ENCODE measurements around the gene PLOD3. TPM values are rescaled to one million over a fixed set of nuclear protein-coding genes. Genes with fewer than 3 reads are reported as not detected.

PLOD3 gene
- total RNA-seq, 1 experiment from 2014 or later = 74.5 TPM

- Histone ChIP-seq H3K14ac (ENCODE audit: insufficient read depth, low read length) (no peak overlapping the region), H3K27ac (ENCODE audit: insufficient read length, low read depth, low read length) (no peak overlapping the region), H2BK5ac (ENCODE audit: insufficient read length, low read length) (no peak overlapping the region), H3T11ph (ENCODE audit: low read length) (no peak overlapping the region), H2AFZ (ENCODE audit: low read length) (no peak overlapping the region), H3K4me1 (ENCODE audit: insufficient read depth, low read length) (peaks cover 3% of the 10 kb centered on the region; the same call in 1 of the 2 replicates), H4K91ac (ENCODE audit: insufficient read length, low read depth, low read length) (no peak overlapping the region), H3K79me1 (ENCODE audit: insufficient read depth, low read depth, low read length, poor library complexity, severe bottlenecking) (peaks cover 8% of the 10 kb centered on the region), H4K20me1 (ENCODE audit: control insufficient read depth, insufficient read depth, insufficient read length) (peaks cover 4% of the 10 kb centered on the region), H3K27me3 (ENCODE audit: insufficient read depth, low read length) (no peaks in the 10 kb centered on the region), H3K9me3 (ENCODE audit: control insufficient read depth, low read depth, low read length) (no peaks in the 10 kb centered on the region), H3K4ac (ENCODE audit: low read depth, low read length) (no peak overlapping the region), H3K9ac (ENCODE audit: extremely low read depth, insufficient read length, low read length) (no peak overlapping the region), H3K23ac (ENCODE audit: insufficient read length, low read depth, low read length) (no peak overlapping the region), H2BK20ac (ENCODE audit: low read depth, low read length, poor library complexity, severe bottlenecking) (no peak overlapping the region), H3K79me2 (ENCODE audit: insufficient read depth, low read length) (peaks cover 10% of the 10 kb centered on the region; the same call in 1 of the 2 replicates), H3K56ac (ENCODE audit: insufficient read length, low read depth, low read length) (no peak overlapping the region), H4K8ac (replicated peaks; ENCODE audit: insufficient read length, low read depth, low read length) (no peak overlapping the region), H2AK5ac (ENCODE audit: insufficient read length, low read length) (no peak overlapping the region), H3K18ac (ENCODE audit: insufficient read length, low read depth, low read length) (no peak overlapping the region), H3K23me2 (ENCODE audit: insufficient read length, low read depth, low read length, poor library complexity, severe bottlenecking) (peaks cover 17% of the 10 kb centered on the region), H2BK15ac (ENCODE audit: low read depth, low read length) (no peak overlapping the region), H4K5ac (ENCODE audit: insufficient read length, low read depth, low read length) (no peak overlapping the region), H2BK120ac (ENCODE audit: low read depth, low read length, poor library complexity, severe bottlenecking) (no peak overlapping the region), H2BK12ac (ENCODE audit: insufficient read length, low read depth, low read length) (no peak overlapping the region), H3K4me2 (ENCODE audit: insufficient read depth, insufficient read length, low read length) (no peak overlapping the region)
- no peak overlapping the region for H3K4me3 Mint-ChIP-seq
- H3K4me1 Mint-ChIP-seq = peaks cover 25 to 31% of the 10 kb centered on the region in 2 experiments
- H3K9me3 Mint-ChIP-seq = no peaks in the 10 kb centered on the region
- H3K27ac Mint-ChIP-seq = peak overlapping the region in 1 of 3 experiments; percentile 35; a peak in 1 of 7 replicates
- WGBS (ENCODE audit: extremely low coverage, insufficient read length, low lambda C conversion rate) = no CpG with 5 or more reads among the region's 5 CpGs
- TF ChIP-seq CTCF (conservative IDR thresholded peaks at IDR 0.05) = peak; percentile 38; the same call in 2 of the 3 replicates
- no peak for DNase-seq
- no peaks in the 10 kb centered on the region; the same call in 1 of the 2 replicates for H3K27me3 Mint-ChIP-seq (ENCODE audit: low read depth)
- peaks cover 8 to 39% (median 29%) of the 10 kb centered on the region in 3 experiments for H3K36me3 Mint-ChIP-seq (ENCODE audit: insufficient read depth in 1 of 3, low read depth in 3 of 3)
Measured at GRCh38 chr7:101248276-101248675, 30.9 kb upstream of the PLOD3 start.

Measured in H9 (cell line).